Stomach (tissue), 9 donors: ENCODE data around the gene CENPP. TPM values are rescaled to one million over a fixed set of nuclear protein-coding genes. Genes with fewer than 3 reads are reported as not detected.

ENCODE experiments used
- DNase-seq, 2 donors: peaks; one replicate each; pipeline versions ENCODE4 v3.0.0 to v3.0.0-alpha.2; 2013 to 2019
- H3K27ac ChIP-seq, 5 donors: fragments of 200-600 bp in 4 of 5; sonication (generic) in 4 of 5; one replicate each; pipeline ENCODE4 v1.5.1; 2013 to 2019; ENCODE audit warnings: mild to moderate bottlenecking in 1 of 5, moderate library complexity in 1 of 5
- H3K27me3 ChIP-seq, 3 donors: fragments of 200-600 bp; sonication (generic); one replicate each; pipeline ENCODE4 v1.5.1; 2017 to 2019; ENCODE audit warnings: mixed run types in 1 of 3
- H3K36me3 ChIP-seq, 4 donors: fragments of 200-600 bp; sonication (generic); 1 replicate in 3 of 4; 2 replicates in 1 of 4; pipeline ENCODE4 v1.5.1; 2016 to 2019
- H3K4me1 ChIP-seq, 4 donors: fragments of 200-600 bp; sonication (generic); one replicate each; pipeline ENCODE4 v1.5.1; 2016 to 2019
- H3K4me3 ChIP-seq, 4 donors: fragments of 200-600 bp; sonication (generic) in 3 of 4; one replicate each; pipeline ENCODE4 v1.5.1; 2016 to 2019; ENCODE audit warnings: mild to moderate bottlenecking in 1 of 4
- H3K9me3 ChIP-seq, 4 donors: fragments of 200-600 bp; sonication (generic); one replicate each; pipeline ENCODE4 v1.5.1; 2016 to 2019
- EP300 ChIP-seq: sonication (generic); formaldehyde crosslinking; IDR thresholded peaks from one replicate; pipeline ENCODE4 v1.6.1; 2017; ENCODE audit warnings: antibody characterized with exemption
- POLR2A ChIP-seq, 4 donors: fragments of 450-650 bp; IDR thresholded peaks; one replicate each; pipeline ENCODE4 v1.6.1; 2016; ENCODE audit warnings: antibody characterized with exemption in 4 of 4, control low read depth in 2 of 4, mild to moderate bottlenecking in 1 of 4, moderate library complexity in 1 of 4
- POLR2AphosphoS5 ChIP-seq, 3 donors: sonication (generic); formaldehyde crosslinking; IDR thresholded peaks; one replicate each; pipeline ENCODE4 v1.6.1; 2016; ENCODE audit warnings: antibody characterized with exemption in 3 of 3
- WGBS, 5 donors: extraction: QIAGEN DNeasy Blood & Tissue Kit in 3 of 5; methylation state at CpG; one replicate each; pipeline versions ENCODE4 v1.1.5 to v1.1.7; 2013 to 2018; 5-methylcytosine and 5-hydroxymethylcytosine counted together
- intact Hi-C: fragments of 100-400 bp; cut with DNase I; formaldehyde crosslinking; loops from one replicate; pipeline ENCODE4 v1.15.1; 2023; ENCODE audit warnings: low total_unique reads
- polyA plus RNA-seq, 3 donors: library from polyadenylated mRNA; stranded (reverse); fragments of 200-250 nt; gene quantifications; one replicate each; pipeline ENCODE4 v1.2.3, GENCODE V29; 2013
- total RNA-seq, 5 donors: library from RNA; depleted of rRNA; stranded (reverse); fragments of >200 nt; gene quantifications; one replicate each; pipeline versions ENCODE4 v1.1.0 to v1.2.3, GENCODE V29; 2014 to 2016
- TF ChIP-seq, protein P1 (sequence below), 7 experiments: fragments of 450-650 bp in 4 of 7; fragments of 200-600 bp in 3 of 7; sonication (generic) in 3 of 7; IDR thresholded peaks; one replicate each; pipeline ENCODE4 v1.5.1; 2016 to 2019; ENCODE audit warnings: antibody characterized with exemption in 7 of 7, control low read depth in 2 of 7, mild to moderate bottlenecking in 1 of 7
- donor health status: healthy with polysubstance abuse.
- donor health status: Bipolar disorder and iron deficiency.
- donor health status: healthy.

Gene CENPP
- total and polyA plus RNA-seq, 8 donors = 1.3 to 37.9 (median 3.2) TPM

DNA sequence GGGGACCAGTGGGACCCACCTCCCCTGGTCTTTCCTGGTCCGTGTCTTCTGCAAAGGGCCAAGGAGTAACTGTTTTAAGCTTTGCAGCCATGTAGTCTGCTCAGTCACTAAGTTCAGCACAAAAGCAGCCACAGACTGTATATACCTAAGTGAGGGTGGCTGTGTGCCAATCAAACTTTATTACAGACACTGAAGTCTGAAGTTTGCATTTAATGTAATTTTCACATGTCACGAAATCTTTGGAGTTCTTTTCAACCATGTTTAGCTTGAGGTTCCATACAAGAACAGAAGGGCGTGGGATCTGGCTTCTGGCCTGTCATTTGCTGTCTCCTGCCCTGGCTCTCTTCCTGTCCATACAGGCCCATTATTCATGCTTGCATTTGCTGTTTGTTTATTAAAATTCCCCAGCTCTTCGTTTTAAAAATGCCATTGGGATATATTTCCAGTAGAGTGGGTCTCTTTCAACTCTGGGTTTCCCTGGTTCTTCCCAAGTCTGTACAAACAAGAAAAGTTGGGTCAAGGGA, 274.2 kb downstream of the CENPP start:
- no peaks in the 10 kb centered on the region for H3K9me3 ChIP-seq
- H3K4me3 ChIP-seq = no peak overlapping the region
- no peak for DNase-seq
- intact Hi-C loops = no loop called here
- peak overlapping the region in 4 of 5 donors; percentile 60 to 76 (median 71) for H3K27ac ChIP-seq
- H3K27me3 ChIP-seq = no peaks in the 10 kb centered on the region
- H3K4me1 ChIP-seq = peaks cover 3 to 32% (median 20%) of the 10 kb centered on the region in 4 donors
- WGBS, 5 donors = 71 to 76% (median 75%) methylated on average over 4 of the region's 4 CpGs
- no peak for TF ChIP-seq POLR2A (IDR thresholded peaks at IDR 0.05)
- H3K36me3 ChIP-seq = no peaks in the 10 kb centered on the region

DNA sequence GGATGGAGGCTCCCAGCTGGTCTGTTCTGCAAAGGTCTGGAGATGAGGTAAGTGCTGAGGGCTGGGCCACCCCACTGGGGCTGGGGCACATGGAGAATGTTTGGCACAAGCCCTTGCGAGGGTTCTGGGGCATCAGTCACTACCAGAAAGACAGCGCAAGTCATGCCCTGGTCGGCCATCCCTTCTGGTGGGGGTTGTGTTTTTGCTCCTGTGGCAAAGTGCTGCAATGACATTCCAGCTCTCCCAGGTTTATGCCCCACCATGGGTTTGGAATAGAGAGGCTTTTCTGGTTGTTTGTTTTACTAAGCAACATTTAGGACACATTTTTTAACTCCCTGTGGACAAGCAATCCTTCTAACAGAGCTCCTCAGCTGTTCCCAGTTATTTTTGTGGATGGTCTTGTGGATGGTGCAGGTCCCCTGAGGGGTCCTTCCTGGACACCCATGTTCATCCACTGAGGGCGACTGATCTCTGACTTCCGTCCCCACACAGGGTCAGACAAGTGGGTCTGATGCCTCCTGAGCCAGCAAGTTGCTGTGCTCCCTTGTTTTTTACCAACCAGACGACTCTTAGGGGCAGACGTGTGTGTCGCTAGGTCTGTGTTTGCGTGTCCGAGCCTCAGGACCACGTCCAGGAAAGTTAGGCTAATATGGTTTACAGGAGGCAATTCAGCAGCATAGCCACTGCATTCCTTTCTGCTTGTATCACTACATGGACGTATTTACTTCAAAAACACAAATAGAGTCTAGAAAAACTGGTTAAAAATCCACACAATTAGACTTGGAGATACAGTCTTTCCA, 274.9 kb downstream of the CENPP start:
- WGBS, 5 donors = 56 to 73% (median 70%) methylated on average over 11 to 12 of the region's 12 CpGs
- intact Hi-C loops = no loop called here
- peak in 1 of 2 donors; percentile 69 for DNase-seq

DNA sequence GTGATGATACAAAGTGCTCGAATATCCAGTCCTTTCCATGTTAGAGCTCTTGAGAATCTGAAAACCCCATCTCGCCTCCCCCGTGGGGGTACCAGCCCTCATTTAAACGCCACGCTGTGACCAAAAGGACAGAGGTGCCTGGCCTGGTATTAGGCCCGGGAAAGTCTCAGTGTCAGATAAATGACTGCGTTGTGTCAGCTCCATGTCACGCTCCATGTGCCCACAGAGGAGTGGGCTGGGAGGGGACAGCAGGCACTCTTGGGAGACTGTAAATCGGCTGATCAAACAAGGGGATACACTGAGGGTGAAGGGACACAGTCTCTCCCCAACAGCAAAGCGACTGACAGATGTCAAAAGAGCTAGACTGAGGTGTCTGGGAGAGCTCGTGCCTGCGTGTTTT, 275.7 kb downstream of the CENPP start:
- peaks cover 3 to 32% (median 20%) of the 10 kb centered on the region in 4 donors for H3K4me1 ChIP-seq
- H3K36me3 ChIP-seq = no peaks in the 10 kb centered on the region
- no peak overlapping the region for H3K4me3 ChIP-seq
- H3K27ac ChIP-seq = peak overlapping the region in 4 of 5 donors; percentile 60 to 76 (median 71)
- 79 to 84% (median 81%) methylated on average over 11 to 12 of the region's 12 CpGs for WGBS, 5 donors
- peaks cover 0 to 4% (median 0%) of the 10 kb centered on the region in 4 donors for H3K9me3 ChIP-seq
- intact Hi-C loops = no loop called here
- TF ChIP-seq POLR2AphosphoS5 (IDR thresholded peaks at IDR 0.05) = no peak
- no peak for TF ChIP-seq EP300
- TF ChIP-seq, protein P1, sequence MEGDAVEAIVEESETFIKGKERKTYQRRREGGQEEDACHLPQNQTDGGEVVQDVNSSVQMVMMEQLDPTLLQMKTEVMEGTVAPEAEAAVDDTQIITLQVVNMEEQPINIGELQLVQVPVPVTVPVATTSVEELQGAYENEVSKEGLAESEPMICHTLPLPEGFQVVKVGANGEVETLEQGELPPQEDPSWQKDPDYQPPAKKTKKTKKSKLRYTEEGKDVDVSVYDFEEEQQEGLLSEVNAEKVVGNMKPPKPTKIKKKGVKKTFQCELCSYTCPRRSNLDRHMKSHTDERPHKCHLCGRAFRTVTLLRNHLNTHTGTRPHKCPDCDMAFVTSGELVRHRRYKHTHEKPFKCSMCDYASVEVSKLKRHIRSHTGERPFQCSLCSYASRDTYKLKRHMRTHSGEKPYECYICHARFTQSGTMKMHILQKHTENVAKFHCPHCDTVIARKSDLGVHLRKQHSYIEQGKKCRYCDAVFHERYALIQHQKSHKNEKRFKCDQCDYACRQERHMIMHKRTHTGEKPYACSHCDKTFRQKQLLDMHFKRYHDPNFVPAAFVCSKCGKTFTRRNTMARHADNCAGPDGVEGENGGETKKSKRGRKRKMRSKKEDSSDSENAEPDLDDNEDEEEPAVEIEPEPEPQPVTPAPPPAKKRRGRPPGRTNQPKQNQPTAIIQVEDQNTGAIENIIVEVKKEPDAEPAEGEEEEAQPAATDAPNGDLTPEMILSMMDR (IDR thresholded peaks at IDR 0.05) = no peak
- TF ChIP-seq POLR2A (IDR thresholded peaks at IDR 0.05) = no peak
- no peak for DNase-seq
- no peaks in the 10 kb centered on the region for H3K27me3 ChIP-seq

More for the DNA sequence above, 274.9 kb downstream of the CENPP start:
- H3K27me3 ChIP-seq = no peaks in the 10 kb centered on the region
- peaks cover 3 to 32% (median 20%) of the 10 kb centered on the region in 4 donors for H3K4me1 ChIP-seq
- no peak overlapping the region for H3K4me3 ChIP-seq
- H3K9me3 ChIP-seq = peaks cover 0 to 4% (median 0%) of the 10 kb centered on the region in 4 donors
- no peak for TF ChIP-seq EP300
- TF ChIP-seq POLR2AphosphoS5 (IDR thresholded peaks at IDR 0.05) = no peak
- TF ChIP-seq, protein P1 (IDR thresholded peaks at IDR 0.05) = no peak
- TF ChIP-seq POLR2A (IDR thresholded peaks at IDR 0.05) = no peak
- no peaks in the 10 kb centered on the region for H3K36me3 ChIP-seq
- H3K27ac ChIP-seq = peak overlapping the region; percentile 42 to 76 (median 67)

DNA sequence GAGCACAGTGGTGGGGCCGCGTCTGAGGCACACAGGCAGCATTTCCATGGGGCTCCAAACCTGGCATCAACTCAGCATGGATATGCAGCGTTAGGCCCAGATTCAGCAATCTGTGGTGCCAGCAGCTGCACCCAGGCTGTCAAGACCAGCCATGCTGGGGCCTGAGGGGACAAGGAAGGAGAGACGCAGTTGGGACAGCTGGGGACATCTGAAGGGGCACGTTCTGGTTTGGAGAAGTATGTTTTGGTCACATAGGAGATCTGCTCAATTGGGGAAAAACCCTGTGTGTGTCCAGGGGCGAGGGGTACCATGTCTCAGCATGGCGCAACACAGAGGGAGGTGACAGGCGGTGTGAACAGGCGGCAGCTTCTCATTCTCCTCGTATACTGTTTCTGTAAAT, 276.7 kb downstream of the CENPP start:
- H3K36me3 ChIP-seq = no peaks in the 10 kb centered on the region
- TF ChIP-seq, protein P1 (IDR thresholded peaks at IDR 0.05) = no peak
- intact Hi-C loops = no loop called here
- H3K4me1 ChIP-seq = peaks cover 3 to 40% (median 19%) of the 10 kb centered on the region in 4 donors
- H3K4me3 ChIP-seq = no peak overlapping the region
- 89 to 94% (median 93%) methylated on average over 10 of the region's 10 CpGs for WGBS, 5 donors
- peak overlapping the region in 2 of 5 donors; percentile 75 to 76 for H3K27ac ChIP-seq
- DNase-seq = no peak
- peaks cover 0 to 4% (median 0%) of the 10 kb centered on the region in 4 donors for H3K9me3 ChIP-seq
- H3K27me3 ChIP-seq = no peaks in the 10 kb centered on the region
